HEK293T (cell line): ENCODE results near the gene TNFRSF25.

Source experiments
- CTCF ChIA-PET: fragments of 350-600 bp; formaldehyde crosslinking; extraction: SDS; loops from one replicate; lab custom pipeline; 2021; ENCODE audit warnings: antibody characterized with exemption, inconsistent platforms; lab: Yijun Ruan, JAX
- POLR2A ChIA-PET: fragments of 350-600 bp; formaldehyde crosslinking; extraction: SDS; loops from one replicate; lab custom pipeline; 2020; ENCODE audit warnings: antibody characterized with exemption, inconsistent platforms; lab: Yijun Ruan, JAX
- DNase-seq: peaks from one replicate; pipeline ENCODE4 v3.0.0; 2012; ENCODE audit warnings: mixed read lengths; ENCODE audit errors: extremely low spot score
- ARNT ChIP-seq: fragments of 450-650 bp; IDR thresholded peaks from 2 replicates; pipeline ENCODE4 v1.6.1; 2017; ENCODE audit warnings: mild to moderate bottlenecking
- BHLHE40 ChIP-seq: fragments of 450-650 bp; IDR thresholded peaks from 2 replicates; pipeline ENCODE4 v1.6.1; 2016; ENCODE audit warnings: mild to moderate bottlenecking, moderate library complexity, borderline replicate concordance
- CTBP1 ChIP-seq: fragments of 450-650 bp; IDR thresholded peaks from 2 replicates; pipeline ENCODE4 v1.6.1; 2016; ENCODE audit warnings: borderline replicate concordance
- ELF4 ChIP-seq: fragments of 450-650 bp; IDR thresholded peaks from 2 replicates; pipeline ENCODE4 v1.6.1; 2017; ENCODE audit warnings: antibody characterized with exemption
- FOXA1 ChIP-seq: fragments of 450-650 bp; IDR thresholded peaks from 2 replicates; pipeline ENCODE4 v1.6.1; 2016; ENCODE audit warnings: mild to moderate bottlenecking
- FOXK2 ChIP-seq: fragments of 450-650 bp; IDR thresholded peaks from 2 replicates; pipeline ENCODE4 v1.6.1; 2016; ENCODE audit warnings: mild to moderate bottlenecking
- FOXM1 ChIP-seq: fragments of 450-650 bp; IDR thresholded peaks from 2 replicates; pipeline ENCODE4 v1.6.1; 2017; ENCODE audit warnings: mild to moderate bottlenecking, borderline replicate concordance
- HDGF ChIP-seq: fragments of 450-650 bp; IDR thresholded peaks from 2 replicates; pipeline ENCODE4 v1.6.1; 2017; ENCODE audit warnings: antibody characterized with exemption, borderline replicate concordance
- L3MBTL2 ChIP-seq: fragments of 450-650 bp; conservative IDR thresholded peaks from 2 replicates; pipeline ENCODE4 v1.6.1; 2016; ENCODE audit warnings: mild to moderate bottlenecking
- LEF1 ChIP-seq: fragments of 450-650 bp; IDR thresholded peaks from 2 replicates; pipeline ENCODE4 v1.6.1; 2017; ENCODE audit warnings: mild to moderate bottlenecking, borderline replicate concordance
- NFRKB ChIP-seq: fragments of 450-650 bp; IDR thresholded peaks from 2 replicates; pipeline ENCODE4 v1.6.1; 2016; ENCODE audit warnings: mild to moderate bottlenecking, moderate library complexity
- PKNOX1 ChIP-seq: fragments of 450-650 bp; IDR thresholded peaks from 2 replicates; pipeline ENCODE4 v1.6.1; 2016
- SP1 ChIP-seq: fragments of 450-650 bp; IDR thresholded peaks from 2 replicates; pipeline ENCODE4 v1.6.1; 2017
- SUZ12 ChIP-seq: fragments of 450-650 bp; IDR thresholded peaks from 2 replicates; pipeline ENCODE4 v1.6.1; 2016; ENCODE audit warnings: mild to moderate bottlenecking
- TARDBP ChIP-seq: fragments of 450-650 bp; IDR thresholded peaks from 2 replicates; pipeline ENCODE4 v1.6.1; 2016
- ZNF384 ChIP-seq: fragments of 450-650 bp; IDR thresholded peaks from 2 replicates; pipeline ENCODE4 v1.6.1; 2016

The TNFRSF25 gene

GRCh38 chr1:6491480-6491962, 25.5 kb upstream of the TNFRSF25 start, which contains the start of gene PLEKHG5:
Gene PLEKHG5, minus strand, starts transcription at chr1:6491667. Its CDS starts 14,096 bp downstream, at chr1:6477571.
- POLR2A ChIA-PET: interaction anchor here (1.0 to 2.1 kb wide), 7 partner anchors 8 to 124 kb away, joined by 3 to 6 read pairs (median 4); partner anchors contain the start of gene HES2
- no peak for TF ChIP-seq SP1
- no peak for DNase-seq
- CTCF ChIA-PET: interaction anchor here (1.0 to 2.2 kb wide), 4 partner anchors 8 to 155 kb away, joined by 3 to 9 read pairs (median 6); no protein-coding TSS in a partner anchor

- ChIA-PET POLR2A (interaction anchor here (0.6 to 2.1 kb wide), 7 partner anchors 8 to 125 kb away, joined by 3 to 6 read pairs (median 4); partner anchors contain the start of gene HES2), CTCF (interaction anchor here (1.0 to 2.2 kb wide), 4 partner anchors 9 to 68 kb away, joined by 3 to 9 read pairs (median 7); no protein-coding TSS in a partner anchor)
- no peak for DNase-seq
- TF ChIP-seq TARDBP (no peak), ARNT (no peak), CTBP1 (no peak), LEF1 (no peak), FOXK2 (no peak), ELF4 (no peak), L3MBTL2 (no peak), ZNF384 (no peak), FOXM1 (no peak), SUZ12 (no peak), HDGF (no peak), NFRKB (no peak), PKNOX1 (no peak), SP1 (no peak), BHLHE40 (no peak), FOXA1 (no peak)
Measured at GRCh38 chr1:6491081-6491449, 25.1 kb upstream of the TNFRSF25 start.

GRCh38 chr1:6490181-6491080, 24.5 kb upstream of the TNFRSF25 start:
- ChIA-PET CTCF (interaction anchor here (0.5 to 2.2 kb wide), 10 partner anchors 9 to 369 kb away, joined by 3 to 9 read pairs (median 3); no protein-coding TSS in a partner anchor), POLR2A (interaction anchor here (0.6 to 2.1 kb wide), 8 partner anchors 9 to 126 kb away, joined by 3 to 6 read pairs (median 4); partner anchors contain the start of gene HES2)
- DNase-seq: peak; percentile 78

GRCh38 chr1:6489799-6490180, 23.8 kb upstream of the TNFRSF25 start:
- POLR2A ChIA-PET: no interaction called here
- CTCF ChIA-PET: interaction anchor here (0.6 to 2.2 kb wide), 7 partner anchors 10 to 251 kb away, joined by 3 to 9 read pairs (median 3); no protein-coding TSS in a partner anchor
- no peak for TF ChIP-seq BHLHE40
- no peak for TF ChIP-seq TARDBP
- no peak for TF ChIP-seq HDGF
- TF ChIP-seq CTBP1: no peak
- no peak for TF ChIP-seq SP1
- TF ChIP-seq NFRKB: no peak
- no peak for TF ChIP-seq LEF1
- no peak for TF ChIP-seq ARNT
- TF ChIP-seq L3MBTL2: no peak
- TF ChIP-seq FOXM1: no peak
- no peak for TF ChIP-seq ELF4
- TF ChIP-seq ZNF384: no peak
- TF ChIP-seq FOXA1: no peak
- no peak for TF ChIP-seq SUZ12
- TF ChIP-seq FOXK2: no peak
- no peak for TF ChIP-seq PKNOX1
- DNase-seq: peak; percentile 90

More at GRCh38 chr1:6490181-6491080, 24.5 kb upstream of the TNFRSF25 start:
- TF ChIP-seq FOXK2: no peak
- TF ChIP-seq TARDBP: peak; percentile 37; the same call in 1 of the 2 replicates
- no peak for TF ChIP-seq PKNOX1
- TF ChIP-seq FOXM1: peak; percentile 41; the same call in 1 of the 2 replicates
- no peak for TF ChIP-seq FOXA1
- no peak for TF ChIP-seq HDGF
- TF ChIP-seq CTBP1: no peak
- TF ChIP-seq LEF1: no peak
- TF ChIP-seq NFRKB: no peak
- no peak; the same call in 1 of the 2 replicates for TF ChIP-seq BHLHE40
- no peak for TF ChIP-seq ZNF384
- TF ChIP-seq ELF4: 0 out of 2 replicates have a peak, but pooled peaks have one; percentile 11
- TF ChIP-seq L3MBTL2: no peak
- TF ChIP-seq SP1: no peak
- TF ChIP-seq ARNT: no peak

GRCh38 chr1:6489383-6489765, 23.4 kb upstream of the TNFRSF25 start:
- DNase-seq: no peak
- ChIA-PET CTCF (interaction anchor here (0.6 to 2.2 kb wide), 5 partner anchors 10 to 85 kb away, joined by 3 to 9 read pairs (median 3); no protein-coding TSS in a partner anchor), POLR2A (interaction anchor here (1.0 kb wide), 1 partner anchor 15 kb away, joined by 4 read pairs; no protein-coding TSS in a partner anchor)
- TF ChIP-seq ZNF384 (no peak), HDGF (no peak), TARDBP (no peak), PKNOX1 (no peak), FOXM1 (no peak), CTBP1 (no peak), BHLHE40 (no peak), NFRKB (no peak), FOXK2 (no peak), SP1 (no peak), ARNT (no peak), ELF4 (no peak), FOXA1 (no peak), LEF1 (no peak), L3MBTL2 (no peak), SUZ12 (no peak)
